ENCODE data around the gene PCDH12. TPM values are rescaled to one million over a fixed set of nuclear protein-coding genes. Genes with fewer than 3 reads are reported as not detected.

Gene PCDH12
- total RNA-seq, 2 donors from 2014 or later, result not detected

DNA sequence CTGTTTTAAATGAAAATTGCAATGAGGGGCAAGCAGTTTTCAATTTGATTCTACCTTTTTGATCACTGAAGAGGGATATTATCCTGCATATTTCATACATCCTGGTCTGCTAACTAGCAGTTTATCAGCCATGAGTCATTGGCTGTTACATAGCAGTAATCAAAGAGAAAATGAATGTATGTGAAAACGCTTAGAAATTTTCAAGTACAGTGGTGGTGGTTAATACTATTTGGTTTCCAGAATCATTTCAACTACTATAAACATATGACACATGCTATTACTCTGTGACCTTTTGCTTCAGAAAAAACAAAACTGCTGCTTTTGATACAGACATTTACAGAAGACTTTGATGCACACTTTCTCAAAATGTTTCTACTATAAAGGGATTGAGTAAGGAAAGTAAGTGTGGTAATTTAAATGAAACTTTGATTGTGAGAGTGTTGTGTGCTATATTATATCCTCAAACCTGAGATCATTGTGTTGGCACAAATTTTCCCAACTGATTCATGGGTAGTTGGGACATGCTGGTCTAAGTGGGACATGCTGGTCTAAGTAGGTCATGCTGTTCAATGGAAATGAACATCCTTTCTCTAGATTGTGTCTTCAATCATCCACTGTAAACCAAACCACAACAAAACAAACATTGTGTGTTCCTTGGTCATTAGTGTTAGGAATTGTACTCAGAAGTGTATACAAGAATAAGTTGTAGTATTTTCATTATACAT is 16.0 kb upstream of the PCDH12 start:
- DNase-seq, result no peak
- H3K9me3 Mint-ChIP-seq, result no peaks in the 10 kb centered on the region
- Histone ChIP-seq H3K4me1 (ENCODE audit: control insufficient read depth, insufficient read depth, low read length) (no peaks in the 10 kb centered on the region), H3K4me3 (ENCODE audit: low read length) (no peak overlapping the region), H3K9ac (ENCODE audit: extremely low read depth, low read length, poor library complexity, severe bottlenecking) (no peak overlapping the region), H3K9me3 (ENCODE audit: control insufficient read depth, low read length) (no peaks in the 10 kb centered on the region), H3K36me3 (ENCODE audit: control insufficient read depth, insufficient read depth, low read length) (peaks cover 77% of the 10 kb centered on the region), H3K27me3 (ENCODE audit: control insufficient read depth, insufficient read depth, low read length, poor library complexity, severe bottlenecking) (no peaks in the 10 kb centered on the region), H3K27ac (ENCODE audit: low read depth, low read length) (no peak overlapping the region)
- no peaks in the 10 kb centered on the region for H3K27me3 Mint-ChIP-seq (ENCODE audit: insufficient read depth)
- peaks cover 51% of the 10 kb centered on the region for H3K36me3 Mint-ChIP-seq (ENCODE audit: low read depth)
- 100% methylated on average over 1 of the region's 1 CpG; no CpG with 5 or more reads in 1 of the 2 experiments for WGBS, 2 experiments (ENCODE audit: insufficient coverage in 1 of 2, insufficient read length in 1 of 2)
- peaks cover 6% of the 10 kb centered on the region for H3K4me1 Mint-ChIP-seq
- TF ChIP-seq, protein P1, sequence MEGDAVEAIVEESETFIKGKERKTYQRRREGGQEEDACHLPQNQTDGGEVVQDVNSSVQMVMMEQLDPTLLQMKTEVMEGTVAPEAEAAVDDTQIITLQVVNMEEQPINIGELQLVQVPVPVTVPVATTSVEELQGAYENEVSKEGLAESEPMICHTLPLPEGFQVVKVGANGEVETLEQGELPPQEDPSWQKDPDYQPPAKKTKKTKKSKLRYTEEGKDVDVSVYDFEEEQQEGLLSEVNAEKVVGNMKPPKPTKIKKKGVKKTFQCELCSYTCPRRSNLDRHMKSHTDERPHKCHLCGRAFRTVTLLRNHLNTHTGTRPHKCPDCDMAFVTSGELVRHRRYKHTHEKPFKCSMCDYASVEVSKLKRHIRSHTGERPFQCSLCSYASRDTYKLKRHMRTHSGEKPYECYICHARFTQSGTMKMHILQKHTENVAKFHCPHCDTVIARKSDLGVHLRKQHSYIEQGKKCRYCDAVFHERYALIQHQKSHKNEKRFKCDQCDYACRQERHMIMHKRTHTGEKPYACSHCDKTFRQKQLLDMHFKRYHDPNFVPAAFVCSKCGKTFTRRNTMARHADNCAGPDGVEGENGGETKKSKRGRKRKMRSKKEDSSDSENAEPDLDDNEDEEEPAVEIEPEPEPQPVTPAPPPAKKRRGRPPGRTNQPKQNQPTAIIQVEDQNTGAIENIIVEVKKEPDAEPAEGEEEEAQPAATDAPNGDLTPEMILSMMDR (conservative IDR thresholded peaks at IDR 0.05), result no peak
- no peak overlapping the region for H3K4me3 Mint-ChIP-seq
- no peak overlapping the region for H3K27ac Mint-ChIP-seq

DNA sequence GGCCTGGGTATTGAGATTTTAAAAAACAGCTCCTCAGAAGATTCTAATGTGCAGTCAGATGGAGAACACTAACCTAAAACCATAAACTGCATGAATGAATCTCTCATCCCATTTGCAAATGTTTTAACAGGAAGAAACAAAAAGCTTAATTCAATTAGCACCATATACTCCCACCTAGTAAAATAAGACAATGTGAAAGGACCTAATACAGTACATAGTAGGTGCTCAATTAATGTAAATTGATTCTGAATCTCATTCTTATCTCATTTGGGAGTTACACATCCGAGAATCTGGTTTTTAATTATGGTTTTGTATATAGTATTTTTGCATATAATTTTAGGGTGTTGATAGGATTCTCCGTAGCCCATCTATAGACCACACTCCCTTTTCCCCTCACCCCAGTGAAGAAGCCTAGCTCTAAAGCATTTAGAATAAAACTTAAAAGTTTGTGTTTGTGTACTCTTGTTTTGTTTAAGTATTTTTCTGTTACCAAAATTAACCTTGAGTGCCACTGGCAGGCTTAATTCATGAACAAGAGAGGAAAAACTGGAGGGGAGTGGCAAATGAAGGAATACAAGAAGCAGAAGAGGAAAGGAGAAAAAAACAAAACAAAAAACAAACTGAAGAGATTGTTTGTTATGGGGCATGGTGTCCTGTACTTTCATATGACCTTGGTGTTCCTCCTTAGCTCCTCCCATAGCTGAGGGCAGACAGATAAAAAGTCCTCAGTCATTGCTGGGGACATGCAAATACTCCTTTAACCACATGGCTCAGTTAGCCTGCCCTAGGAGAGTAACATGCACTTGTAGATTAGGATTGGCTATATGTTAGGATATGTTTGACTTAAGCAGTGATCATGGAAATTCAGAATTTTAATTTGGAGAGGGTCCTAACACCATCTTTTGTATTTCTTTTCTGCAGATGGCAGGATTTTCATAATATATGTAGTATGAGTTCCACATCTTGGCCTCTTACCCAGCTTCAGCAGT is 12.1 kb upstream of the PCDH12 start:
- Mint-ChIP-seq H3K9me3 (no peaks in the 10 kb centered on the region), H3K4me3 (peak overlapping the region; percentile 95), H3K27ac (peak overlapping the region; percentile 84), H3K4me1 (peaks cover 10% of the 10 kb centered on the region), H3K36me3 (ENCODE audit: low read depth) (peaks cover 27% of the 10 kb centered on the region), H3K27me3 (ENCODE audit: insufficient read depth) (no peaks in the 10 kb centered on the region)
- 100% methylated on average over 1 of the region's 2 CpGs; no CpG with 5 or more reads in 1 of the 2 experiments for WGBS, 2 experiments (ENCODE audit: insufficient coverage in 1 of 2, insufficient read length in 1 of 2)
- H3K9ac ChIP-seq (ENCODE audit: extremely low read depth, low read length, poor library complexity, severe bottlenecking), result peak overlapping the region; percentile 81
- no peaks in the 10 kb centered on the region for H3K27me3 ChIP-seq (ENCODE audit: control insufficient read depth, insufficient read depth, low read length, poor library complexity, severe bottlenecking)
- H3K36me3 ChIP-seq (ENCODE audit: control insufficient read depth, insufficient read depth, low read length), result peaks cover 41% of the 10 kb centered on the region
- peak overlapping the region; percentile 92 for H3K4me3 ChIP-seq (ENCODE audit: low read length)
- no peak for DNase-seq
- no peaks in the 10 kb centered on the region for H3K4me1 ChIP-seq (ENCODE audit: control insufficient read depth, insufficient read depth, low read length)
- no peaks in the 10 kb centered on the region for H3K9me3 ChIP-seq (ENCODE audit: control insufficient read depth, low read length)
- TF ChIP-seq, protein P1 (conservative IDR thresholded peaks at IDR 0.05), result no peak
- H3K27ac ChIP-seq (ENCODE audit: low read depth, low read length), result no peak overlapping the region

DNA sequence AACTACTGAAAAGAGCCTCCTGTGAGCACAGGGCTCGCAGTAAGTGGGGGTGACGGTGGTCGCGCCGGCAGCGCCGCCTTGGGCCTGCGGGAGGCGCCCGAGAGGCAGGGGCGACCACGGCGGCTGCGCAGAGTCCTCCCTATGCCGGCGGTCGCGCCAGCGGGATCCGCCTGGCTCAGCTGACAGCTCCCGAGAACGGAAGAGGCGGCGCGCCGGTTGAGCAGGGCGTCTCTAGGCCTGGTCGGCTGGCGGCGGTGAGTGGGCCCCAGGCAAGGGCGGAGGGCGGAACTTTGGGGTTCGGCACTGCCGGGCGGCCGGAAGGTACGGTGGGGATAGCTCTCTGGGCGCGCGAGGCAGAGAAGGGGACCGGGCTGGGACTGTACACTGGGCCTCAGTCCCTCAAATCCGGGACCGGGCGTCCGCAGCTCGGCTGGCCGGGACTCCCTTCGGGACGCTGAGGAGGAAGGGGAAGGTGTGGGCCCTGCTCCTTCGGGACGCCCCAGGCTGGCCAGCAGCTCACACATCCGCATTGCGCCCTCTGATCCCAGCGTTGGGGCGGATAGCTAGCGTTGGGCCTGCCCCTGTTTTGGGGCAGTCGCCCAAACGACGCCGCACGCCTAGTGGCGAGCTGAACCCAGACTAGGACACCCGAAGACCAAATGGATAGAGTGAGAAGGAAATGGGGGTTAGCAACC is 11.1 kb upstream of the PCDH12 start, which contains the start of gene RNF14:
RNF14 (plus strand) TSS at position 192 of the 695 bp plus-strand sequence. CDS start 4,484 bp downstream, outside the sequence.
- WGBS, 2 experiments (ENCODE audit: insufficient coverage in 1 of 2, insufficient read length in 1 of 2), result 0% methylated on average over 7 to 63 of the region's 63 CpGs
- Mint-ChIP-seq H3K36me3 (ENCODE audit: low read depth) (peaks cover 18% of the 10 kb centered on the region), H3K4me1 (peaks cover 10% of the 10 kb centered on the region), H3K27me3 (ENCODE audit: insufficient read depth) (no peaks in the 10 kb centered on the region), H3K9me3 (no peaks in the 10 kb centered on the region), H3K4me3 (peak within 1 kb of the TSS; percentile 95), H3K27ac (peak within 1 kb of the TSS; percentile 84)
- peak within 1 kb of the TSS; percentile 59 for H3K27ac ChIP-seq (ENCODE audit: low read depth, low read length)
- peak; percentile 98 for DNase-seq
- TF ChIP-seq, protein P1 (conservative IDR thresholded peaks at IDR 0.05), result peak; percentile 92
- peak within 1 kb of the TSS; percentile 81 for H3K9ac ChIP-seq (ENCODE audit: extremely low read depth, low read length, poor library complexity, severe bottlenecking)
- H3K36me3 ChIP-seq (ENCODE audit: control insufficient read depth, insufficient read depth, low read length), result peaks cover 30% of the 10 kb centered on the region
- H3K4me1 ChIP-seq (ENCODE audit: control insufficient read depth, insufficient read depth, low read length), result no peaks in the 10 kb centered on the region
- H3K27me3 ChIP-seq (ENCODE audit: control insufficient read depth, insufficient read depth, low read length, poor library complexity, severe bottlenecking), result no peaks in the 10 kb centered on the region
- peak within 1 kb of the TSS; percentile 92 for H3K4me3 ChIP-seq (ENCODE audit: low read length)
- H3K9me3 ChIP-seq (ENCODE audit: control insufficient read depth, low read length), result no peaks in the 10 kb centered on the region
